GM12872 (cell line): ENCODE measurements around the gene ATP6V1F.

ENCODE experiments used
- TF ChIP-seq, protein P1 (sequence below): IDR thresholded peaks from 3 replicates; pipeline ENCODE4 v1.5.1; 2011; ENCODE audit warnings: low read depth, mild to moderate bottlenecking, low read length, moderate library complexity; ENCODE audit not compliant: insufficient read depth

The ATP6V1F gene

GRCh38 chr7:128847721-128848211, 14.9 kb upstream of the ATP6V1F start:
- TF ChIP-seq, protein P1, sequence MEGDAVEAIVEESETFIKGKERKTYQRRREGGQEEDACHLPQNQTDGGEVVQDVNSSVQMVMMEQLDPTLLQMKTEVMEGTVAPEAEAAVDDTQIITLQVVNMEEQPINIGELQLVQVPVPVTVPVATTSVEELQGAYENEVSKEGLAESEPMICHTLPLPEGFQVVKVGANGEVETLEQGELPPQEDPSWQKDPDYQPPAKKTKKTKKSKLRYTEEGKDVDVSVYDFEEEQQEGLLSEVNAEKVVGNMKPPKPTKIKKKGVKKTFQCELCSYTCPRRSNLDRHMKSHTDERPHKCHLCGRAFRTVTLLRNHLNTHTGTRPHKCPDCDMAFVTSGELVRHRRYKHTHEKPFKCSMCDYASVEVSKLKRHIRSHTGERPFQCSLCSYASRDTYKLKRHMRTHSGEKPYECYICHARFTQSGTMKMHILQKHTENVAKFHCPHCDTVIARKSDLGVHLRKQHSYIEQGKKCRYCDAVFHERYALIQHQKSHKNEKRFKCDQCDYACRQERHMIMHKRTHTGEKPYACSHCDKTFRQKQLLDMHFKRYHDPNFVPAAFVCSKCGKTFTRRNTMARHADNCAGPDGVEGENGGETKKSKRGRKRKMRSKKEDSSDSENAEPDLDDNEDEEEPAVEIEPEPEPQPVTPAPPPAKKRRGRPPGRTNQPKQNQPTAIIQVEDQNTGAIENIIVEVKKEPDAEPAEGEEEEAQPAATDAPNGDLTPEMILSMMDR, result no peak

DNA sequence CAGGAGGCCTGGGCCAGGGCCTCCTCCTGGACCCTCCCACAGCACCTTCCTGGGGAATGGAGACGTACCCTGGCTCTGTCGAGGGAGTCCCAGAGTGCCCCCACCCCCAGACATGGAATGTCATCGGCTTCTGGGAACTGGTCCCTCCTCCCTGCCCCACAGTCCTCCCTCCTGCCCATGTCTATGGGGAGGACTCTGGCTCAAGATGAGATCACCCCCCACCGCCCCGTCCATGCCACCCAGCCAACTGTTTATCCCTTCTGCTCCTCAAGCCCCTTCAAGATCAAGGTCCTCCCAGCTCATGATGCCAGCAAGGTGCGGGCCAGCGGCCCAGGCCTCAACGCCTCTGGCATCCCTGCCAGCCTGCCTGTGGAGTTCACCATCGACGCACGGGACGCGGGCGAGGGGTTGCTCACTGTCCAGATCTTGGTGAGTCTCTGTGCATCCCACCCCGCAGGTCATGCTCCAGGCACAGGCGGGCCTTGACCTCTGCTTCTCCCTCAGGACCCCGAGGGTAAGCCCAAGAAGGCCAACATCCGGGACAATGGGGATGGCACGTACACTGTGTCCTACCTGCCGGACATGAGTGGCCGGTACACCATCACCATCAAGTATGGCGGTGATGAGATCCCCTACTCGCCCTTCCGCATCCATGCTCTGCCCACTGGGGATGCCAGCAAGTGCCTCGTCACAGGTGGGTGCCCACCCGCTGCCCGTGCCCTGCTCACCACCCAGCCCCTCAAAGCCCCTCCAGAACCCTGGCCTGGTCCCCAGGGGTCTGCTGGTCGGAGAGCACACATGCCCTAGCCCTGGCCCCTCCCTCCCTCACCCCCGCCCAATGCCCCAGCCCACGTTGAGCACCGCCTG, 14.1 kb upstream of the ATP6V1F start:
- TF ChIP-seq, protein P1, result no peak

DNA sequence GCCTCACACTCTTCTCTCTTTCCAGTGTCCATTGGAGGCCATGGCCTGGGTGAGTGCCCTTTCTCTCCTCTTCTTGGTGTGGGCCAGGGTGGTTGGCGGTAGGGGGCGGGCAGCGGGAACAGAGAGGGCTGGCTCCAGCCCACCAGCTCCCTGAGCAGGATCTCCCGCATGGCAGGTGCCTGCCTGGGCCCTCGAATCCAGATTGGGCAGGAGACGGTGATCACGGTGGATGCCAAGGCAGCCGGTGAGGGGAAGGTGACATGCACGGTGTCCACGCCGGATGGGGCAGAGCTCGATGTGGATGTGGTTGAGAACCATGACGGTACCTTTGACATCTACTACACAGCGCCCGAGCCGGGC, 13.5 kb upstream of the ATP6V1F start:
- TF ChIP-seq, protein P1, result no peak

DNA sequence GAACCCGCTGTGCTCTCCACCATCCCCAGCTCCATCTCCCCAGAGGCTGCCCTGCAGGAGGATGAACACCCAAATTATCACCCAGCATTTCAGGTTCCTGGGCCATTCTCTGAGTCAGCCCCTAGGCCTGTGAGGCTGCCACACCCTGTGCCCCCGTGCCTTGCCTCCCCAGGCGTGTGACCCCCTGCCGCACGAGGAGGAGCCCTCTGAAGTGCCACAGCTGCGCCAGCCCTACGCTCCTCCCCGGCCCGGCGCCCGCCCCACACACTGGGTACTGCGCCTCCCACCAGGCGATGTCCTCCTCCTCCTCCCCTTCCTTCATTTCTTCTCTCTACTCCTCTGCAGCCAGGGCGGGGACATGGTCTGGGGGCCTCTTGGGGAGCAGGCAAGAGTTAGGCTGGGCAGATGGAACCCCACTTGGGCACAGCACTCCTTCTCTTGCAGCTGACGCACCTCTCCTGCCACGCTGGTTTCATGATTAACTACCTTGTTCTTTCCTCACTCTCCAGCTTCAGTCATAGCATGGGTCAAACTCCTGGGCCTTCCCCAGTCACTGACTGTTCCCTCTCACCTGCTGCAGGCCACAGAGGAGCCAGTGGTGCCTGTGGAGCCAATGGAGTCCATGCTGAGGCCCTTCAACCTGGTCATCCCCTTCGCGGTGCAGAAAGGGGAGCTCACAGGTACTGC, 12.7 kb upstream of the ATP6V1F start:
- TF ChIP-seq, protein P1, result no peak

DNA sequence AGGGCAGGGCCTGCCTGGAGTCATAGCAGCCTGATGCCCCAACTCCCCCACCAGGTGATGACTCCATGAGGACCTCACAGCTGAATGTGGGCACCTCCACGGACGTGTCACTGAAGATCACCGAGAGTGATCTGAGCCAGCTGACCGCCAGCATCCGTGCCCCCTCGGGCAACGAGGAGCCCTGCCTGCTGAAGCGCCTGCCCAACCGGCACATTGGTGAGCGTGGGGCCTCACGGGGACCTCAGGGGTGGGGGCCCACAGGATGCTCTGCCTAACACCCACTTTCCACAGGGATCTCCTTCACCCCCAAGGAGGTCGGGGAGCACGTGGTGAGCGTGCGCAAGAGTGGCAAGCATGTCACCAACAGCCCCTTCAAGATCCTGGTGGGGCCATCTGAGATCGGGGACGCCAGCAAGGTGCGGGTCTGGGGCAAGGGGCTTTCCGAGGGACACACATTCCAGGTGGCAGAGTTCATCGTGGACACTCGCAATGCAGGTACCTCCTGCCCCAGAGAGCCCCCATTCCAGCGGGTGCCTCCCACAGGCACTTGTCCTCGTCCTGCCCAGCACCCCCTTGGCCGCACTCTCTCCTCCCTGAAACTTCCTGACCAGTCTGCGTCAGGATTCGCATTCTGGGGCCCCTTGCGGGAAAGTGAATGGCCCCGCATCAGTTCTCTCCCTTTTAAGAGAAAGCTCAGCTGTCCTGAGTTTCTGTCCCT, 10.0 kb upstream of the ATP6V1F start:
- TF ChIP-seq, protein P1, result no peak

DNA sequence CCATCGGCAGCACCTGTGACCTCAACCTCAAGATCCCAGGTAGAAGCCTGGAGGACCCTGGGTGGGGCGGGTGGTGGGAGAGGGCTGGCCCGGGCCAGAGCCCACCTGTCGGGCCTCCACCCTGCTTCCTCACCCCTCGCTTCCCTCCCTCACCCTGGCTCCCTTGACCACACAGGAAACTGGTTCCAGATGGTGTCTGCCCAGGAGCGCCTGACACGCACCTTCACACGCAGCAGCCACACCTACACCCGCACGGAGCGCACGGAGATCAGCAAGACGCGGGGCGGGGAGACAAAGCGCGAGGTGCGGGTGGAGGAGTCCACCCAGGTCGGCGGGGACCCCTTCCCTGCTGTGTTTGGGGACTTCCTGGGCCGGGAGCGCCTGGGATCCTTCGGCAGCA, 8.9 kb upstream of the ATP6V1F start:
- TF ChIP-seq, protein P1, result no peak

DNA sequence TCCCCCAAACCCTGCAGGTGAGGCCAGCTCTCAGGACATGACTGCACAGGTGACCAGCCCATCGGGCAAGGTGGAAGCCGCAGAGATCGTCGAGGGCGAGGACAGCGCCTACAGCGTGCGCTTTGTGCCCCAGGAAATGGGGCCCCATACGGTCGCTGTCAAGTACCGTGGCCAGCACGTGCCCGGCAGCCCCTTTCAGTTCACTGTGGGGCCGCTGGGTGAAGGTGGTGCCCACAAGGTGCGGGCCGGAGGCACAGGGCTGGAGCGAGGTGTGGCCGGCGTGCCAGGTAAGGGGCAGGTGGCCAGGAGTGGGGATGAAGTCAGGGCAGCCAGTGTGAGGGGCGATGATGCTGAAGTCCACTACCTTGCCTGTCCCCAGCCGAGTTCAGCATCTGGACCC, 8.3 kb upstream of the ATP6V1F start:
- TF ChIP-seq, protein P1, result no peak
